DMS114 treated with DMSO at 0.1 percent for 48 hours (cell line): ENCODE results near the gene KLHDC9.
"Not testable (repeated sequence)": the region's sequence is repeated elsewhere in the genome, so short reads cannot be mapped to it uniquely, and the experiment has no call there.

Experiments used
- DNase-seq: peaks from one replicate; lab custom pipeline; 2025; ENCODE audit not compliant: unreplicated experiment; lab: John Stamatoyannopoulos, UW

The KLHDC9 gene, protein sequence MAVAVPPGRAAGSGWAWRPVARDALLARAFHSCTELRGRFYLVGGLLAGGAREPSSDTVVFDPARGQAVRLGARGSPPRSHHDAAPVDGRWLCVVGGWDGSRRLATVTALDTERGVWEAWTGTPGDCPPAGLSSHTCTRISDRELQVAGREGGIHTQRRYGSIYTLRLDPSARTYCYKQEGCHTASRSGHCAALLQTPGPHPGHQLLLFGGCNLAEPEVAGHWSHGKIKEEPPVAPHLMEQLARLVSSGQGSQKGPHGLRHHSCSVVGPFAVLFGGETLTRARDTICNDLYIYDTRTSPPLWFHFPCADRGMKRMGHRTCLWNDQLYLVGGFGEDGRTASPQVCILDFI

DNA sequence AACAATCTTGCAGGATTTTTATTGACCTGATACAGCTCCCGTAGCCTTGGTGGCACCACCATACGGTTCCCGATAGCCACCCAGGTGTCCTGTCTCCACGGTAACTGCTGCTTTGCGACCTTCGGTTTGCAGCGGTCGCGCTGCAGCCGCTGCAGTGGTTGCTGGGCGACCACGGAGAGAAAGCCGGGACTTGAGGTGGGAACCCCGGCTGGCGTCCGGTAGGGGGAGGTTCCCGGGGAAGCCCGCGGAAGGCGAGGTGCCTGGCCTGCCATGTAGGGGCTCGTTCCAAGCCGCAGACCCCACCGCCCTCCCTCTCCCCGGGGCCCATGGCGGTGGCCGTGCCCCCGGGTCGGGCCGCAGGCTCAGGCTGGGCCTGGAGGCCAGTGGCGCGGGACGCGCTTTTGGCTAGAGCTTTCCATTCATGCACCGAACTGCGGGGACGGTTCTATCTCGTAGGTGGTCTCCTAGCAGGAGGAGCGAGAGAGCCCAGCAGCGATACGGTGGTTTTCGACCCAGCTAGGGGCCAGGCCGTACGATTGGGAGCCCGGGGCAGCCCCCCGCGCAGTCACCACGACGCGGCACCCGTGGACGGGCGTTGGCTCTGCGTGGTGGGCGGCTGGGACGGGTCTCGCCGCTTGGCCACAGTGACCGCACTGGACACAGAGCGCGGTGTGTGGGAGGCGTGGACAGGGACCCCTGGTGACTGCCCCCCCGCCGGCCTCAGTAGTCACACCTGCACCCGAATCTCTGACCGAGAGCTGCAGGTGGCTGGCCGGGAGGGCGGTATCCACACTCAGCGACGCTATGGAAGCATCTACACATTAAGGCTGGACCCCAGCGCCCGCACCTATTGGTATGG, at the start of gene KLHDC9:
Gene KLHDC9 (plus strand): TSS at position 152 of the 859 bp plus-strand sequence. CDS start 175 bp downstream, at position 327.
- peak; percentile 70 for DNase-seq

DNA sequence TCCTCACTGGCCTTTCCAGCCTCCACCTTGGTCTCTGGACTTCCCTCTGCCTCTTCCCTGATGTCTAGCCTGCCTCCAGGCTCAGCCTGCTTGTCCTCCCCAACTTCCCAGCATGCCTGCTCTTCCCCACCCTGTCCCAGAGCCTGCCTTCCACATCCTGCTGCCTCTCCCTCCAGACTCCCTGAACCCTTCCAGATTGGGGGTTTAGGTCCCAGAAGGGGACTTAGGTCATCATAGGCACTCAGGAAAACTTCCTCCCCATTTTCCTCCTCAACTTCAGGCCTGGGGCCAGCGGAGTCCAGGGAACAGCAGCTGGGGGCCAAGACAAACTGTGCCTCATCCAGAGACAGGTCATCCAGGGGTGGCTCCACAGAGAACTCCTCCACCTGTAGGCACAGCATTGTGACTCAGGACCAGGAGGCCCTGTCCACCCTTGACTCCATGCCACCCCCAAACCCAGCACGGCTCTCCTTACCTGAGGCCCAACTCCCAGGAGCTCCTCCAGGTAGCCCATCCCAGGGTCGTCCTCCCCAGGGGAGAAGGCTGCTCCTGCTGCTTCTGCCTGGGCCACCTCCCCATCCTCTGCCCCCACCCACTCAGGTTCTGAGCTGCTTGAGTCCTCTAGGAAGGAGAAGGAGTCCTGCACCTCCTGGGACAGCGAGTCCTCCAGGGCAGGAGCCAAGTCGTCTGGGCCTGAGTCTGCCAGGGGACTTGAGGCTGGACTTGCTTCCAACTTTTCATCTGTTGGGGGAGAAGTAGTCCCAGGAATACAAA, 49.0 kb upstream of the KLHDC9 start:
- no peak for DNase-seq

DNA sequence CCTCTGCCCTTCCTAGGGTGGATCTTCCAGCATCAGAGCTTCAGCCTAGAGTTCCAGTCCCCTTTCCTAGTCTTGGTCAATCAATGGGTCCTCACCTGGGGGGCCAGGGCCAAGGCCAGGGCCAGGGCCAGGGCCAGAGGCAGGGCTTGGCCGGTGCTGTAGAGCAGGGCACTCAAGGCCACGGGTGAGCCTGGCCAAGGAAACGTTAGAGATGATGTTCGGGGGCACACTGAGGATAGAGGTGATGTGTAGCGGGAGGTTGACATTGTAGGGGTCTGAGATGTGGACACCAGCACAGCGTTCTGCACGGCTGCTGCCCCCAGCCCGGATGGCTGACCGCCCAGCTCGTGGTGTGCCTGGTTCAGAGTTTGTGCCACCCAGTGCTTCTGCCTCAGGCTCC, 46.9 kb upstream of the KLHDC9 start:
- no peak for DNase-seq

DNA sequence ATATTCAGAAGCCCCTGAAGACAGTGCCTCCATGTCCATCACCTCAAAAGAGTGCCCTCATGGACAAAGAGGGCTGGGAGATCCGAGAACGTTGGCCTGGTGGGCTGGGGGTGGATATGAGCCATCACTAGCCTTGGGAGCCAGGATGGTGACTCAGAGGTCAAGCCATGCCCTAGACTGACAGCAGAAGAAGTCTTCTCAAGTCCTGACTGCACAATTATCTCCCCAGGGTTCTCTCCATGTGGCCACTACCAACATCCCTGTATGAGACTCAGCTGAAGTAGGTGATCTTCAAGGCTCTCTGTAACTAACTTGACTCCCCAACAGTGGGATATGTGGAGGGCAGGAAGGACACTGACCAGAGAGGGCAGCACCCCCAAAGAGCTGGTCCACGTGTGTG, 45.3 kb upstream of the KLHDC9 start:
- no peak for DNase-seq

GRCh38 chr1:161054232-161054631, 43.9 kb upstream of the KLHDC9 start:
- no peak for DNase-seq

GRCh38 chr1:161054805-161055204, 43.4 kb upstream of the KLHDC9 start:
- no peak for DNase-seq

DNA sequence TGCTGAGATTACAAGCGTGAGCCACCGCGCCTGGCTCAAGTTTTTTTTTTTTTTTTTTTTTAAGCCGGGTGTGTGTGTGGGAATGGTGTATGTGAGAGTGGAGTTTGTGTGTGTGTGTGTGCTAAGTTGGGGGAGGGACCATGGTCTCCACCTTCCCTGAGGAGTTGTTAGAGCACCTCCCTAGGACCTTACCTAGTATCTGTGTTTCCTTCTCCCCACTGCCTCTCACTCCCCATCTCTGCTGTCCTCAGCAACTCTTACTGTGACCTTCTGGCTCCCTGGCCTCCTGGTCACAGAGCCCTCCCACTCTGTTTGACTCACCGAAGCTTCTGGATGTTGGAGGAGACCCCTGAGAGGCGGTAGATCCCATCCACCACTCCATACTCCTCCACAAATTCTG, 38.9 kb upstream of the KLHDC9 start:
- no peak for DNase-seq

DNA sequence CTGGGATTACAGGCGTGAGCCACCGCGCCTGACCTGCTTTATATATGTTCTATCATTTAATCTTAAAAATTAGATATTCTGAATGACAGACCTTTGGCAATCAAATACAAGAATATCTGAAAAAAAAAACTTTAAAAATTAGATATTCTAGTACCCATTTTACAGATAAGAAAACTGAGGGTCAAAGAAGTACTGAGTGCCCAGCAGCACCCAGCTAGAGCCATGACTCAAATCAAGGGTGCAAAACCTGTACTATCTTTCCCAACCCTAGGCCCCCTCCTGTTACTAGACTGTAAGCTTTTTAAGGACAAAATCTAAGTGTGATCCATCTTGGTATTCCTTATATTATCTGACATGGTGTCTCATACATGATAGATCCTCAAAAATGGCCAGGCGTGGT, 36.7 kb upstream of the KLHDC9 start:
- DNase-seq, result no peak

- not testable (repeated sequence) for DNase-seq
Measured at GRCh38 chr1:161063936-161064335, 34.2 kb upstream of the KLHDC9 start.

- DNase-seq, result not testable (repeated sequence)
Measured at GRCh38 chr1:161065681-161066080, 32.5 kb upstream of the KLHDC9 start.

DNA sequence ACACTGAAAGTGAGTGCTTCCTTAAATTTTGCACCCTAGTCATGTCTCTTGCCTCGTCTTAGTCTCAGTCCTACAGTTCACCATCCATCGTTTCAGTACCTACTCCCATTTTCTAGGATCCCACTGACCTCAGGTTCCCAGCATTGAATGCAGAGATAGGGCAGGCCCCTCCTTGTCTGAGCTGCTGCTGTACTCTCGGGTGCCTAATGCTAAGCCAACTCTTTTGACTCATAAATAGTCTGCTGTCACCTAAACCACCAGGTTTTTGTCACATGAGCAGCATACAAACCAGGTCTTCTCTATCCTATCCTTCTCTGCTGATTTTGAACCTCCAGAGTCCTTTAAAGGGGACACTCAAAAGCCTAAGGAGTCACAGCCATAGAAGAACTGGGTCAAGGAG, 31.5 kb upstream of the KLHDC9 start:
- no peak for DNase-seq

DNA sequence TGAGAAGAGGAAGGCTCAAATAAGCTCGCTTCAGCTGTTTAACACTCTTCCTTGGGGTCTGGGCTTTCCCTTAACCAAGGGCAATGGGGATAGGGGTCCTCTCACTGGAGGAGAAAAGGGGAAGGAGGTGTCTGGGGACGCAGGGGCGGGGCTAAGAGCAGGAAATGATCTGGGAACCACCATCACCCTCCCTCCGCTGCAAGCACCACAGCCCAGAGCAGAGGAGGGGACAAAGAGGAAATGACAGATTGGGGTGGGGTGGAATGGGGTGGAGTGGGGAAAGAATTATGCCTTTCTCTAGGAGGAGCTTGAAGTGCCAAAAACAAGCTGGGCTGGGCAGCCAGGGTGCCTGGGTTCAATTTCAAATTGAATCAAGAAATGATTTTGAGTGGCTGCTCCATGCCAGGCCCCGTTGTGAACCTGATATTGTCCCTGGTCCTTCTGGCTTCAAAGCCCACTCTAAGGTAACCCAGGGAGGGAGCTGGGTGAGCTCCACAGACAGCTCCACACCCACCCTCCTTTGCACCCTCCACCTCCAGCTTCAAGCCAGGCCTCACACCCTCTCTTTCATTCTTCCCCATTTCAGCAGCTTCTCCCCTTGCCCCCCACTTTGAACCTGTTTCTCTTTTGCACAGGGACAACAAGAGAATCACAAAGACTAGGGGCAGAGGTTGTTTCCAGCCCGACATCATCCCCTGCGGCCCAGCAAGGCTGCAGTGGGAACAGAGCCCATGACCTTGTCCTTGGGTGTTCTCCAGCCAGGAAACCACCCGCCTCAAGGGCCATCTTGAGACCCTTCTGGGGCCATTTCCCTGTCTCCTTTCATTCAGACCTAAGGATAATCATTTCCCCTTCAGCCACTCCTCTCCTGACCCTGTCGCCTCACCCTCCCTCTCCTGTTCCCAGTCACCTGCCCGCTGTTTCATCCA, 29.6 kb upstream of the KLHDC9 start:
- no peak for DNase-seq

GRCh38 chr1:161069241-161069640, 28.9 kb upstream of the KLHDC9 start:
- DNase-seq, result no peak

DNA sequence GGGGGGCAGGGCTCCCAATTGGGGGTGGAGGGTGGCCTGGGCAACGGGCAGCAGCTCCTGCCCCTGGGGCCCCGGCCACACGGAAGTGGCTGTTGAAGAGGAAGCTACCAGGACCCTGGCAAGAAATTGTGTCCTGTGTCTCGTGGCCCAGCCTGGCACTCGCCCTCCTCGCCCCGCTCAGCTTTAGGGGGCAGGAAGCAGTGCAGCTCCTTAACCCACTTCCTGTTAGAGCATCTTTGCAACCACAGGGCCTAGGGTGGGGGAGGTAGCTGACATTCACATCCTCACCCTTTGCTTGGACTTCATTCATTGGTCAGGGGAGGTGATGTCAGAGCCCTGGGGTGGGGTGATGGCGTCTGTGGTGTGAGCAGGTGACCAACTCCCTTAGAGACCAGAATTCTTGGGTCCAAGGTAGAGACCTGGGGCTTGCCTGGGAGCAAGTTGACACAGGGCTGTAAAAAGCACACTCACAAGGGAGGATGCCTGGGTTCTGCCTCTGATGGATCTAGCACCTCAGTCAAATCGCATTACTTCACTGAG, 28.4 kb upstream of the KLHDC9 start, which contains the start of gene ARHGAP30:
Gene ARHGAP30 (minus strand): TSS at position 161 of the 540 bp plus-strand sequence. CDS start 267 bp downstream, outside the sequence.
- DNase-seq, result no peak

DNA sequence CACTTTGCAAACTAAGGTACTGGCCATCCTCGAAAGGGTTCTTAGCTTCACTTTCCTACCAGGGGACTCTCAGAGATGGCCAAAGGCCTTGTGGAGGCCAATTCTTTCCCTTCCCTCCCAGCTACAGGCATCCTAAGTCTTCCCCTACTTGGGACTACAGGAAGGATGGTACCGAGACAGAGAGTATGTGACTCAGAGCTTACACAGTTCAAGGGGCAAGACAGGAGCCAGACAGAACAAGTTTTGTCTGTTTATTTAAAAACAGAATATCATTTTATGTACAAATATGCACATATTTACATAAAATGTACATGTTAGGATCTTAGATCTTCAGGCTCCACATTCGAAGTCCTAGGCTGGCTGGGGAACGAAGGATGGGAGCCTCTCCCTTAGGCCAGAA, 27.4 kb upstream of the KLHDC9 start:
- DNase-seq, result no peak

- DNase-seq, result no peak
Measured at GRCh38 chr1:161071886-161072371, 26.2 kb upstream of the KLHDC9 start.

DNA sequence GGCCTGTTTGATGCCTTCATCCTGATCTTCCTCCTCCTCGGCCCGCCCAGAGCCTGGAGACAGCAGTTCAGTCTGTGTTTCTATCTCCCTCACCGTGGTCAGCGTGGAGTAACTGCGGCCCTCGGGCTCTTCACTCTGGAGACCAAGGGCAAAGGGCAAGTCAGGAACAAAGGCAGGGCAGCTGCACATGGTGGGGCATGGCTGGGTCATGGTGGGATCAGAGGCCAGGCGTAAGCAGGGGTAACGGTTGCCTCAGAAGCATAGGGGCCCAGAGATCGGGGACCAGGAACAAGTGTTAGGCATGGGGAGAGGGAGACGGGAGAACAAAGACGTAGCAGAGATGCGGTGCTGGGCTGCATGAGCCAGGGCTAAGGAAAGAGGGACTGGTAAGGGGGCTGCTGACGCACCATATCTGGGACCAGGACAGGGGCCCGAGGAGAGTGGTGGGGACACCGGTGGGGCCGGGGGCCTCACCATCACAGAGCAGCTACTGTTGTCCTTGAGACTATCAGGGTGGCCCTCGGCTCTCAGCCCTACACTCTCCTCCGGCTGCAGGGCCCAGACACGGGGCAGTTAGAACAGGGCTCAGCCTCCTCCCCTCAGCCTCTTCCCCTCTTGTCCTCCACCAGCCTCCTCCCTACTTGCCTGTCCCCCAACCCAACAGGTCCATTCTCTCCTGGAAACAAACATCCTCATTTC, 25.3 kb upstream of the KLHDC9 start:
- DNase-seq, result no peak

GRCh38 chr1:161073474-161074121, 24.6 kb upstream of the KLHDC9 start:
- no peak for DNase-seq
